GM23338 (cell line): Measurements from ENCODE around the gene SNPH. TPM values are rescaled to one million over a fixed set of nuclear protein-coding genes. Genes with fewer than 3 reads are reported as not detected.

ENCODE experiments used
- ATAC-seq: fragments of 200-7000 bp; cut with Tn5 transposase; 3 replicates; pipeline ENCODE4 v1.9.1; 2020
- DNase-seq: peaks from one replicate; pipeline ENCODE4 v3.0.0-alpha.2; 2015; ENCODE audit warnings: low spot score
- H2AFZ ChIP-seq: fragments of 200-600 bp; sonication (generic); 2 replicates; pipeline ENCODE4 v1.8.0; 2016; ENCODE audit warnings: antibody characterized with exemption, mild to moderate bottlenecking, moderate library complexity
- H3F3A ChIP-seq: fragments of 200-600 bp; sonication (generic); replicated peaks from 2 replicates; pipeline ENCODE4 v1.8.0; 2017; ENCODE audit warnings: antibody characterized with exemption, mixed run types, low read depth
- H3K27ac ChIP-seq: fragments of 200-600 bp; sonication (generic); 2 replicates; pipeline ENCODE4 v1.6.1; 2016; ENCODE audit warnings: low read depth
- H3K27me3 ChIP-seq: fragments of 200-600 bp; sonication (generic); 2 replicates; pipeline ENCODE4 v1.8.0; 2016; ENCODE audit warnings: mild to moderate bottlenecking, mixed run types, moderate library complexity; ENCODE audit not compliant: insufficient read depth
- H3K36me3 ChIP-seq: fragments of 200-600 bp; sonication (generic); 2 replicates; pipeline ENCODE4 v1.8.0; 2016; ENCODE audit warnings: mild to moderate bottlenecking; ENCODE audit not compliant: insufficient read depth
- H3K4me1 ChIP-seq: fragments of 200-600 bp; sonication (generic); 2 replicates; pipeline ENCODE4 v1.8.0; 2016; ENCODE audit warnings: mild to moderate bottlenecking, moderate library complexity; ENCODE audit not compliant: insufficient read depth
- H3K4me2 ChIP-seq: fragments of 200-600 bp; sonication (generic); 2 replicates; pipeline ENCODE4 v1.7.1; 2017; ENCODE audit warnings: mixed run types
- H3K4me3 ChIP-seq: fragments of 200-600 bp; sonication (generic); 2 replicates; pipeline ENCODE4 v1.6.1; 2016; ENCODE audit warnings: mixed run types
- H3K79me2 ChIP-seq: fragments of 200-600 bp; sonication (generic); replicated peaks from 2 replicates; pipeline ENCODE4 v1.8.0; 2017; ENCODE audit warnings: mild to moderate bottlenecking; ENCODE audit not compliant: insufficient read depth
- H3K9me2 ChIP-seq: fragments of 200-600 bp; sonication (generic); 2 replicates; pipeline ENCODE4 v1.8.0; 2017; ENCODE audit not compliant: insufficient read depth
- H4K20me1 ChIP-seq: fragments of 200-600 bp; sonication (generic); replicated peaks from 2 replicates; pipeline ENCODE4 v1.8.0; 2017; ENCODE audit warnings: mild to moderate bottlenecking; ENCODE audit not compliant: insufficient read depth
- H3K27ac Mint-ChIP-seq: 2 replicates; pipeline ENCODE4 v1.8.0; 2020; ENCODE audit warnings: inconsistent platforms, mild to moderate bottlenecking, moderate library complexity, mixed read lengths
- H3K27me3 Mint-ChIP-seq: 3 replicates; pipeline ENCODE4 v1.8.0; 2022; ENCODE audit warnings: low read depth, mild to moderate bottlenecking, moderate library complexity, mixed read lengths, inconsistent platforms; ENCODE audit not compliant: insufficient read depth, poor library complexity
- H3K36me3 Mint-ChIP-seq: 3 replicates; pipeline ENCODE4 v1.8.0; 2021; ENCODE audit warnings: low read depth, mild to moderate bottlenecking, inconsistent platforms, moderate library complexity, mixed read lengths
- H3K4me1 Mint-ChIP-seq: 3 replicates; pipeline ENCODE4 v1.8.0; 2020; ENCODE audit warnings: mild to moderate bottlenecking, inconsistent platforms, mixed read lengths
- H3K4me3 Mint-ChIP-seq: 3 replicates; pipeline ENCODE4 v1.8.0; 2021; ENCODE audit warnings: moderate library complexity, mild to moderate bottlenecking, inconsistent platforms, mixed read lengths
- H3K9me3 Mint-ChIP-seq: 3 replicates; pipeline ENCODE4 v1.8.0; 2020; ENCODE audit warnings: moderate library complexity, mild to moderate bottlenecking, inconsistent platforms, mixed read lengths
- ZNF114 ChIP-seq: fragments of 250-450 bp; sonication (Bioruptor Pico); IDR thresholded peaks from 2 replicates; pipeline ENCODE4 v1.5.0; 2020; ENCODE audit warnings: mild to moderate bottlenecking, moderate library complexity
- polyA plus RNA-seq: library from polyadenylated mRNA; unstranded; fragments of >200 nt; fragmentation: Nextera tagmentation; extraction: Ambion mirVana; gene quantifications from 2 replicates; pipeline ENCODE4 v1.2.1, GENCODE V29; 2016
- total RNA-seq: library from RNA; depleted of rRNA; stranded (reverse); fragments of >200 nt; shearing (Covaris generic); gene quantifications from 2 replicates; pipeline ENCODE4 v1.2.3, GENCODE V29; 2014
- TF ChIP-seq, protein P1 (sequence below): IDR thresholded peaks from one replicate; pipeline ENCODE4 v1.6.1; 2018; ENCODE audit warnings: antibody characterized with exemption; ENCODE audit not compliant: unreplicated experiment
- TF ChIP-seq, protein P2 (sequence below), 2 experiments: fragments of 200-600 bp in 1 of 2; sonication (generic) in 1 of 2; conservative IDR thresholded peaks; 2 replicates each; pipeline versions ENCODE4 v1.5.1 to v1.6.1; 2016 to 2017; ENCODE audit warnings: antibody characterized with exemption in 2 of 2, low read depth in 2 of 2, mild to moderate bottlenecking in 2 of 2, moderate library complexity in 1 of 2

SNPH gene
- total and polyA plus RNA-seq, 2 experiments from 2014 or later: 1.5 to 5.8 TPM

DNA sequence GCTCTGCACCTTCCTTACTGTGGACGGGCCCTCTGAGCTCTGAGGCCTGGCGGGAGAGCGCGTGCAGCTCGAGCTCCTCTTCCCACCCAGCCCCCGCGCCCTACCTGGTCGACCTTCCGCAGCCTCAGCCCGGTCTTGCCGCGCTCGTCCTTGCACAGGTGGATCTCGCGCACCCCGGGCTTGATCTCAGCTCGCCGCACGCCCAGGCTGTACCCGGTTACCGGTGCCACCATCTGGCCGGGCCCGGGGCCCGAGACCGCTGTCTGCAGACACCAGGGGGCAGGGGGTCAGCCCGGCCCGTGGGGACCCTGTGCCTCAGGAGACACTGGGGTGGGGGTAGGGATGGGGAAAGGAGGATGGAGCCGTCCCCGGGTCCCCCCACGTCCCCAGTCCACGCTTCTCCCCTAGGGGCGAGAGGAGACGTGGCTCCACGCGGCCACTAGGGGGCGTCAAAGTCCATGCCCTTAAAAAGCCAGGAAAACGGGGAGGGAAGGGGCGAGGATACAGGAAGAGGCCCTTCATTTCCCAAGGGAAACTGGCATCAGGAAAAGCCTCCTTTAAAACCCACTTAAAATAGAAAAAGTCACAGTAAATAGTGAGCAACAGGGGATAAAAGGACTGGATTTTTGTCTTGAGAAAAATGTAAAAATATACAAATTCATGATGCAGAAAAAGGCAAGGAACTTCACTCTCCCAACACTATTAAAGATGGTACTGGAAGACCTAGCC is 47.3 kb downstream of the SNPH start:
- ATAC-seq (peak; percentile 82), DNase-seq (peak; percentile 91)
- Histone ChIP-seq H3K36me3 (no peaks in the 10 kb centered on the region), H4K20me1 (no peaks in the 10 kb centered on the region), H3K4me1 (0 out of 2 replicates have a peak, but pooled peaks cover 5% of the 10 kb centered on the region), H2AFZ (peak overlapping the region; percentile 99), H3K9me2 (no peaks in the 10 kb centered on the region), H3K27ac (no peak overlapping the region), H3K4me3 (peak overlapping the region; percentile 78), H3K27me3 (peaks cover 12% of the 10 kb centered on the region; the same call in 1 of the 2 replicates), H3K4me2 (peak overlapping the region; percentile 89), H3K79me2 (no peaks in the 10 kb centered on the region), H3F3A (no peaks in the 10 kb centered on the region)
- H3K4me1 Mint-ChIP-seq: peaks cover 17% of the 10 kb centered on the region
- TF ChIP-seq, protein P1, sequence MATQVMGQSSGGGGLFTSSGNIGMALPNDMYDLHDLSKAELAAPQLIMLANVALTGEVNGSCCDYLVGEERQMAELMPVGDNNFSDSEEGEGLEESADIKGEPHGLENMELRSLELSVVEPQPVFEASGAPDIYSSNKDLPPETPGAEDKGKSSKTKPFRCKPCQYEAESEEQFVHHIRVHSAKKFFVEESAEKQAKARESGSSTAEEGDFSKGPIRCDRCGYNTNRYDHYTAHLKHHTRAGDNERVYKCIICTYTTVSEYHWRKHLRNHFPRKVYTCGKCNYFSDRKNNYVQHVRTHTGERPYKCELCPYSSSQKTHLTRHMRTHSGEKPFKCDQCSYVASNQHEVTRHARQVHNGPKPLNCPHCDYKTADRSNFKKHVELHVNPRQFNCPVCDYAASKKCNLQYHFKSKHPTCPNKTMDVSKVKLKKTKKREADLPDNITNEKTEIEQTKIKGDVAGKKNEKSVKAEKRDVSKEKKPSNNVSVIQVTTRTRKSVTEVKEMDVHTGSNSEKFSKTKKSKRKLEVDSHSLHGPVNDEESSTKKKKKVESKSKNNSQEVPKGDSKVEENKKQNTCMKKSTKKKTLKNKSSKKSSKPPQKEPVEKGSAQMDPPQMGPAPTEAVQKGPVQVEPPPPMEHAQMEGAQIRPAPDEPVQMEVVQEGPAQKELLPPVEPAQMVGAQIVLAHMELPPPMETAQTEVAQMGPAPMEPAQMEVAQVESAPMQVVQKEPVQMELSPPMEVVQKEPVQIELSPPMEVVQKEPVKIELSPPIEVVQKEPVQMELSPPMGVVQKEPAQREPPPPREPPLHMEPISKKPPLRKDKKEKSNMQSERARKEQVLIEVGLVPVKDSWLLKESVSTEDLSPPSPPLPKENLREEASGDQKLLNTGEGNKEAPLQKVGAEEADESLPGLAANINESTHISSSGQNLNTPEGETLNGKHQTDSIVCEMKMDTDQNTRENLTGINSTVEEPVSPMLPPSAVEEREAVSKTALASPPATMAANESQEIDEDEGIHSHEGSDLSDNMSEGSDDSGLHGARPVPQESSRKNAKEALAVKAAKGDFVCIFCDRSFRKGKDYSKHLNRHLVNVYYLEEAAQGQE: no peak
- TF ChIP-seq, protein P2, sequence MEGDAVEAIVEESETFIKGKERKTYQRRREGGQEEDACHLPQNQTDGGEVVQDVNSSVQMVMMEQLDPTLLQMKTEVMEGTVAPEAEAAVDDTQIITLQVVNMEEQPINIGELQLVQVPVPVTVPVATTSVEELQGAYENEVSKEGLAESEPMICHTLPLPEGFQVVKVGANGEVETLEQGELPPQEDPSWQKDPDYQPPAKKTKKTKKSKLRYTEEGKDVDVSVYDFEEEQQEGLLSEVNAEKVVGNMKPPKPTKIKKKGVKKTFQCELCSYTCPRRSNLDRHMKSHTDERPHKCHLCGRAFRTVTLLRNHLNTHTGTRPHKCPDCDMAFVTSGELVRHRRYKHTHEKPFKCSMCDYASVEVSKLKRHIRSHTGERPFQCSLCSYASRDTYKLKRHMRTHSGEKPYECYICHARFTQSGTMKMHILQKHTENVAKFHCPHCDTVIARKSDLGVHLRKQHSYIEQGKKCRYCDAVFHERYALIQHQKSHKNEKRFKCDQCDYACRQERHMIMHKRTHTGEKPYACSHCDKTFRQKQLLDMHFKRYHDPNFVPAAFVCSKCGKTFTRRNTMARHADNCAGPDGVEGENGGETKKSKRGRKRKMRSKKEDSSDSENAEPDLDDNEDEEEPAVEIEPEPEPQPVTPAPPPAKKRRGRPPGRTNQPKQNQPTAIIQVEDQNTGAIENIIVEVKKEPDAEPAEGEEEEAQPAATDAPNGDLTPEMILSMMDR (conservative IDR thresholded peaks at IDR 0.05; ENCODE audit: low read depth in 2 of 2): peak; percentile 91 to 97
- no peak overlapping the region for H3K27ac Mint-ChIP-seq
- peaks cover 1% of the 10 kb centered on the region for H3K27me3 Mint-ChIP-seq
- no peaks in the 10 kb centered on the region for H3K9me3 Mint-ChIP-seq
- H3K4me3 Mint-ChIP-seq: peak overlapping the region; percentile 62; the same call in 2 of the 3 replicates
- no peaks in the 10 kb centered on the region for H3K36me3 Mint-ChIP-seq

DNA sequence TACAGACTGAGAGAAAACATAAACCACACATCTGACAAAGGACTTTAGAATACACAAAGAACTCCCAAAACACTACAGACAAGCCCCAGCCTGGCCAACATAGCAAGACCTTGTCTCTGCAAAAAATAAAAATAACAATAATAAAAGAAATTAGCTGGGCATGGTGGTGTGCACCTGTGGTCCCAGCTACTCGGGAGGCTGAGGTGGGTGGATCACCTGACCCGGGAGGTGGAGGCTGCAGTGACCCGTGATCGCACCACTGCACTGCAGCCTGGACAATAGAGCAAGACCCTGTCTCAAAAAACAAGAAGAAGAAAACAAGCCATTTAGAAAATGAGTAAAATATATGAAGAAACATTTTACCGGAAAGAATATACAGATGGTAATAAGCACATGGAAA is 49.7 kb downstream of the SNPH start:
- Mint-ChIP-seq H3K4me3 (no peak overlapping the region), H3K27ac (no peak overlapping the region), H3K9me3 (no peaks in the 10 kb centered on the region), H3K4me1 (0 out of 3 replicates have a peak, but pooled peaks cover 4% of the 10 kb centered on the region), H3K27me3 (peaks cover 1% of the 10 kb centered on the region), H3K36me3 (no peaks in the 10 kb centered on the region)
- no peak for DNase-seq
- no peak overlapping the region for H2AFZ ChIP-seq
- no peak overlapping the region for H3K4me3 ChIP-seq
- no peak overlapping the region for H3K4me2 ChIP-seq
- H3K4me1 ChIP-seq: no peaks in the 10 kb centered on the region
- TF ChIP-seq ZNF114 (CRISPR knock-in tag): no peak
- no peaks in the 10 kb centered on the region for H3K79me2 ChIP-seq
- no peak for ATAC-seq
- no peak overlapping the region for H3K27ac ChIP-seq
- no peaks in the 10 kb centered on the region for H3K9me2 ChIP-seq
- H3K27me3 ChIP-seq: peaks cover 12% of the 10 kb centered on the region; the same call in 1 of the 2 replicates
- no peaks in the 10 kb centered on the region for H4K20me1 ChIP-seq
- no peaks in the 10 kb centered on the region for H3F3A ChIP-seq
- no peaks in the 10 kb centered on the region for H3K36me3 ChIP-seq
